IPS DF 19.7 (cell line): ENCODE results near the gene SFSWAP.
"Not testable (repeated sequence)": the region's sequence is repeated elsewhere in the genome, so short reads cannot be mapped to it uniquely, and the experiment has no call there.

ENCODE experiments used
- DNase-seq: peaks from one replicate; pipeline ENCODE4 v3.0.0-alpha.2; 2013; ENCODE audit warnings: low read depth, low spot score

Gene SFSWAP

DNA sequence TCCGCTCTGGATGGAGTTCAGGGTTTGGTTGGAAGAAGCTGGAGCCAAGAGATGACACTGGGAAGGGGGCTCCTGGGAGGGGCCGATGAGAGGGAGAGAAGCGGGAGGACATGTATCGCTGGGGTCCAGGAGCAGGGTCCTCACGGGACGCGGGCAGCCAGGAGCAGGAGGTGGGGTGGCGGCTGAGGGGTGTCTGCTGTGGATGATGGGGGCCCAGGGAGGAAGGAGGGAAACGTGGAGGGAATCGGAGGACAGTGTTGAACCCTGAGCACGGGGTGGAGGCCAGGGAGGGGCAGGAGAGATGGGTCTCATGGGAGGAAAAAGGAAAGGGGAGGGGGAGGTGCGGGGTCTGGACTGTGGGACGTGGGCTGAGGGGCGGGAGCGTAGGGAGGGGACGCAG, 31.7 kb upstream of the SFSWAP start:
- not testable (repeated sequence) for DNase-seq

DNA sequence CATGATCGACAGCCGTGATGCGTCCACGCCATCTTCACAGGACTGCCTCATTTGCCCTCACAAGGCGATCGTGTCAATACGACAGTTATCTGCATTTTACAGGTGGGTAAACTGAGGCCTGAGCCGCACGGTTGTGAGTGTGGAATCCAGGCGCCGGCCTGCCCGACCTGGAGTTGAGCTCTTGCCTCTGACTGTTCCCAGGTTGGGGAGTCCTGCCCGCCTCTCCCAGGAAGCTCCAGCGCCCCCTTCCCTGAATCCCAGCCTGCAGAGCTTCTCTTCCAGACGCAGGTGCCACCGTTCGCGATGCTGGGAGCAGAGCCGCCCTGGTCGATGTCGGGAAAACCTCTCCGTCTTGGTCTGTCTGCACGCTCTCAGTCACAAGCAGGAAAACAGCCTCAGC, 31.1 kb upstream of the SFSWAP start:
- DNase-seq = not testable (repeated sequence)

DNA sequence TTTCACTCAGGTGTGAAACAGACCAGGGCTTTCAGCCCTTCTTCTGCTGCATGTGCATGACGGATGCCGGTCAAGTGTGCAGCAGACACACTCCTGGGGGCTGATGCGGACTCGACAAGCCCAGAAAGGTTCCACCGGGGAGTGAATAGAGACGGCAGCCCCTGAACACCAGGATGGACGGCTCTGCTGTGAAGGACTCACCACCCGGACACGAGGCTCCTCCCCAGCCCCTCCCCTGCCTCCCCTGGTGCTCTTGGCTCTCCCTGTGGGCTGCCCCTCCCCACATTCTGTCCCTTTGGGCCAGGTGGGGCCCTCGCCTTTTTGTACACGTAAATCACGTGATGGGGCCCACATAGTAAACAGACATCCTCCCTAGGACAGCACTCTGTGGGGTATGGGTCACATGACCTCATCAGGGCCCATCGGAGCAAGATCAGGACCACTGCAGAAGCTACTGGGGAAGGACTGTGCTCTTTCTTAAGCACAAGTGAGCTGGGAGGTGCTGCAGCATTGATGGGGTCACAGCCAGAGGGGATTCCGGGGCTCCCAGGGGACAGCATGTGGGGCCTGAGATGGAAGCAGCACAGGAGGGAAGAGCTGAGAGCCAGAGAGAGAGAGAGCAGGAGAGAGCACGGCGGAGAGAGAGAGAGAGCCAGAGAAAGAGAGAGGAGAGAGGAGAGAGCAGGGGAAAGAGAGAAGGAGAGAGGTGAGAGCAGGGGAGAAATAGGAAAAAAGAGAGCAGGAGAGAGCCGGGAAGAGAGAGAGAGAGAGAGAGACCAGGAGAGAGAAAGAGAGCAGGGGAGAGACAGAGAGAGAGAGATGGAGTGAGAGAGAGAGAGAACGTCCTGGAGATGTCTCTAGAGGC, 30.3 kb upstream of the SFSWAP start:
- DNase-seq = not testable (repeated sequence)

DNA sequence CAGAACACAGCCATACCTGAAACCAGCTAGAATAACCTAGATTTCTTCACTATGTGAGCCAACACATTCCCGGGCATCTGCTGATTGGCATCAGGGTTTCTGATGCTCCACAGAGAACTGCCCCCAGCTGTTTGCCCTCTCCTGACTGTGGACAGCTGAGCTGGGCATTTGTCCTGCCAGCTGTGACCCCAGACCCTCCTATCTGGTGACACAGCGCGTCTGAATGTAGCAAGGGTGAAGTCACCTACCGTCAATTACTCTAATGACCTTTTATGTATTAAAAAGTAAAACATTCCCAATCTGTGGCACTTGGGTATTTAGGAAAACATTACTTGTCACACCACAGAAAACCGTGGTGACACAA, 29.7 kb upstream of the SFSWAP start:
- no peak for DNase-seq

DNA sequence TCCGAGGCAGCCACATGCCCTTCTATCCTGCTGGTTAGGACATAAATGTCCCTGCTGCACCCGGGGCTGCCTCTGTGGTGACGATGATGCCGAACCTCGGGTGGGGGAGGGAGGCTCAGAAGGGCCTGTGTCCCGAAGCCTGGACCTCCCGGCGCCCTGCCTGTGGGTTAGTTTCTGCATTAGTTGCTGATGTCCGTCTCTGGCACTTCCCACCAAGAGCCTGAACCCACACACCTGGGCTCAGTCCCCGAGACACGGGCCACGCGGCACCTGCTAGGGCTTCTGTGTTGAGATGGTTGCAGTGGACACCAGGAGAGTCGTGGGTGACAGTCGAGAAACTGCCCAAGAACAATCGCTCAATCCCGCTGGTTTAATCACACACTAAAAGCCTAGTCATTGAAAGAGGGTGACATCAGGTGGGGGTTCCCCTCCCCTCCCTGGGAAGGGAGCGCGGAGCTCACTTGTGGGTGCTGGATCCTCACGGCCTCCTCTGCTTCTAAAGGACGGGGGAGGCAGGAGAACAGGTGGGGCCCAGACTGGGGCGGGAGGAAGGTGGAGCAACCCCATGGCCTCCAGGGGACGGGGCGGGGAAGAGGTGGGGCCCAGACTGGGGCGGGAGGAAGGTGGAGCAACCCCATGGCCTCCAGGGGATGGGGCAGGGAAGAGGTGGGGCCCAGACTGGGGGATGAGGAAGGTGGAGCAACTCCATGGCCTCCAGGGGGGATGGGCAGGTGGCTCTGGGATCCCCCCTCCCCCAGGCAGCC, 29.0 kb upstream of the SFSWAP start:
- peak; percentile 77 for DNase-seq

DNA sequence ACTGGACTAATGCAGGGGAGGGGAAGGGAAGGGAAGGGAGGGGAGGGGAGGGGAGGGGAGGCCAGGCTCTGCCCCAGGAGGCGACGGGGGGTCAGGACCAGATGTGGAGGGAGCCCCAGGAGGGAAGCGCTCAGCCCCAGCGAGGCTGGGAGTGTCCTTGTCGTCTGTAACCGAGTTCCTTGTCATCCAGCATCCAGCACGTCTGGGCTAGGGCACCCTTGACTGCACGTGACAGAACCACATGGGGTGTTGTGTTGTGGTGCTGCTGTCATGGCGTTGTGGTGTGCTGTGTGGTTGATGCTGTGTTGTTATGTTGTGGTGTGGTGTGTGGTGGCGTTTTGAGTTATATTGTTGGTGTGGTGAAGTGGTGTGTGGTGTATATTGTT, 28.4 kb upstream of the SFSWAP start:
- no peak for DNase-seq

DNA sequence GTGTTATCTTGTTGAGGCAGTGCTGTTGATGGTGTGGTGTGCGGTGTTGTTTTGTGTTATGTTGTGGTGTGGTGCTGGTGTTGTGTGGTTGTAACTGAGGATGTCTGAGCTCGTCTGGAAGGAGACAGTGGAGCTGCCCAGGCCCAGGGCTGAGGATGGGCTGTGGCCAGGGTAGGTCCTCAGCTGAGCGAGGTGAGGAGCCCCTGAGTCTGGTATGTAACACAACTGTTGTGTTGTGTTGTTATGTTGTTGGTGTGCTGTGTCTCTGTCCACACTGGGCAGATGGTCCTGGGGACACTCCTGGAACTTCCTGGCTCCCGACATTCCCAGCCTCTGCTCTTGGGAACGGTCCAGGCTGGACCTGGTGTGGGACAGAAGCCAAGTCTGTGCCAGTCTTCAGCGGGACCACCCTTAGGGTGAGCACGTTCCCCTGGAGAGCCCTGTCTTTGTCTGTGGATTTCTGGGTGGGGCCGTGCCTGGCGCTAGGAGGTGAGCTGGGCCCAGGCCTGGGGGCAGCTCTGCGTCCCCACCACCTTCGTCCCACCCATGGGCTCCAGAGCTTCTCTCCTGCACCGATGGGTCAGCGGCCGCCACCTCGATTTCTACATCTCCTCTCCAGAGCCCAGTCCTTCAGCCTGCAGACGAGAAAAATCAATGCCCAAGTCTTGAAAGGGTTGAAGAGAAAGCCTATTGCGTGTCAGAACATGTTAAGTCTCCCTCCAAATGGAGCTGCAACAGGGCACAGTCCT, 27.4 kb upstream of the SFSWAP start:
- no peak for DNase-seq

DNA sequence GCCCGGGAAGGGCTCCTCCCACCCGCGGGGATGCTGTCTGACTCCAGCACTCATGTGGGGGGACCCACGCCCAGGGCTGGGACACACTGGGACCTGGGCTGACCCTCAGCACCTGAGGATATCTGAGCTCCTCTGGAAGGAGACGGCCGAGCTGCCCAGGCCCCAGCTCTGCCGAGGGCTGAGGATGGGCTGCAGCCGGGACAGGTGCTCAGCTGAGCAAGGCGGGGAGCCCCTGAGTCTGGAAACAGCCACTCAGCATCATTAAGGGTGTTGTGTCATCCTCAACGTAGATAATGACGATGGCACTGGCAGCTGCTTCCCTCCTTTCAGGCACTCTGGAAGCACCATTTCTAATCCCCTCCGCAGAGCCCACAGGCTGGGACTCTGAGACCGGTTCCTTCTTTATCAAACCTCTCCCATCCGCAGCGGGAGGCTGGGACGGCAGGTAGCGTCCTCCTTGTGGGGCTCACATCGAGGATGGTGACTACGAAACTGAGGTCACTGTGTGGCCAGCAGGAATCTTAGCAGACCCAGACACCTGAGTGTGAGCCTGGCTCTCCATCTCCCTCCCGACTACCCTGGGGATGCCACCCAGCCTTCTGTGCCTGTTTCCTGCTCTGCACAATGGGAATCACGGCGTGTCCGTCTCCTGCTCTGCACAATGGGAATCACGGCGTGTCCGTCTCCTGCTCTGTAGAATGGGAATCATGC, 26.7 kb upstream of the SFSWAP start:
- DNase-seq = no peak

DNA sequence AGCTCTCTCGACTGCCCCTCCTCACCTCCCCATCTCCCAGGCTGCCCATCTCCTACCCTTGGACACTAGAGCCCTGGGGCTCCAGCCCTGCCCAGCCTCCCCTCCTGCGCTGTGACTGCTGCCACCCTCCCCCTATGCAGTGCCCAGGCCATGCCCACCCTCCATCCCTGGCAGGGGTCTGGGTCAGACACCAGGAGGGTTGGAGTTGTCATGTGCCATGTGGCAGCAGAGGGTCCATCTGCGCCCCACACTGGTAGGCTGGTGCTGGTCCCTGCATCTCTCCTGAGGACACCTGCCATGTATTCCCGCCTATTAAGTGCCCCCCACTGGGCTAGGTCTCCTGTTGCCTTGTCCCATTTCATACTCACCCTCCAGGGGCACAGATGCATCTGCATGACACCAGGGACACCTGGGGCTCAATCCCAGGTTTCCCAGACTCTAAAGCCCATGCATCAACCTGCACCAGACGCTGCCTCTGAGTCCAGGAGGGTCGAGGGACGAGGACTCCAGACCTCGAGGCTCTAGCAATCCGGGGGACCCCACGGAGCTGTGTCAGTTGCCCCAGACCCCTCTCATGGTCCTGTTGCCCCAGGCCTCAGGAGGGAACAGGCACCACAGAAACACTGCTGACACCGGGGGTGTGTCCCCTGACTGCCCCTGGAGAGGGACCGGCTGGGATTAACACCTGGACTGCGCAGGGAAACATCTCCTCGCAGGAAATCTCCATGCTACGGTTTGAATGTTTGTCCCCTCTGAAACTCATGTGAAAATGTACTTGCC, 23.4 kb upstream of the SFSWAP start:
- DNase-seq = no peak

DNA sequence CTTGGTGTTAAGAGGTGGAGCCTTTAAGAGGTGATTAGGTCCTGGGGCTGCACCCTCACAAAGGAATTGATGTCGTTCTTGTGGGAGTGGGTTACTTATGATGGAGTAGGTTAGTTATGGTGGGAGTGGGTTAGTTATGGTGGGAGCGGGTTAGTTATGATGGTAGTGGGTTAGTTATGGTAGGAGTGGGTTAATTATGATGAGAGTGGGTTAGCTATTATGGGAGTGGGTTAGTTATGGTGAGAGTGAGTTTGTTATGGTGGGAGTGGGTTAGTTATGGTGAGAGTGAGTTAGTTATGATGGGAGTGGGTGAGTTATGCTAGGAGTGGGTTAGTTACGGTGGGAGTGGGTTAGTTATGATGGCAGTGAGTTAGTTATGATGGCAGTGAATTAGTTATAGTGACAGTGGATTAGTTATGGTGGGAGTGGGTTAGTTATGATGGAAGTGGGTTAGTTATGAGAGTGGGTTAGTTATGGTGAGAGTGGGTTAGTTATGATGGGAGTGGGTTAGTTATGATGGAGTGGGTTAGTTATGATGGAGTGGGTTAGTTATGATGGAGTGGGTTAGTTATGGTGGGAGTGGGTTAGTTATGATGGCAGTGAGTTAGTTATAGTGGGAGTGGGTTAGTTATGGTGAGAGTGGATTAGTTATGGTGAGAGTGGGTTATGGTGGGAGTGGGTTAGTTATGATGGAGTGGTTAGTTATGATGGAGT, 22.6 kb upstream of the SFSWAP start:
- no peak for DNase-seq

DNA sequence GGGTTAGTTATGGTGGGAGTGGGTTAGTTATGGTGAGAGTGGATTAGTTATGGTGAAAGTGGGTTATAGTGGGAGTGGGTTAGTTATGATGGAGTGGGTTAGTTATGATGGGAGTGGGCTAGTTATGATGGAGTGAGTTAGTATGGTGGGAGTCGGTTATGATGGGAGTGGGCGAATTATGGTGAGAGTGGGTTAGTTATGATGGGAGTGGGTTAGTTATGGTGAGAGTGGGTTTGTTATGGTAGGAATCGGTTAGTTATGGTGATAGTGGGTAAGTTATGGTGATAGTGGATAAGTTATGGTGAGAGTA, 22.1 kb upstream of the SFSWAP start:
- DNase-seq = no peak

DNA sequence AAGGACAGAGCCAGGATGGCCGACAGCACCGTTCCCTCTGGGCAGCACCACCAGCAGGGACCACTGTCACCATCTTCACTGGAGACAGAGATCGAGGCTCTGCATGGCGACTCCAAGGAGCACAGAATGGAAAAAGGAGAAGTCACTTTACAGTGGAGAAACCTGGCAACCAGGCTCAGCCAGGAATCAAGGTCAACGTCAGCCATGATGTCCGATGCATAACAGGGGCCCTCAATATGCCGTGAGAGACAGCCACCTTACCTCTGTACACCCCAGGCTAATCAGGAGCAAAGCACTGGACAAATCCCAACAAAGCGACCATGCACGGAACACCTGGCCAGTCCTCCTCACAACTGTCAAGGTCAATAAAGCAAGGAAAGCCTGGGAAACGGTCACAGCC, 20.6 kb upstream of the SFSWAP start:
- DNase-seq = no peak

DNA sequence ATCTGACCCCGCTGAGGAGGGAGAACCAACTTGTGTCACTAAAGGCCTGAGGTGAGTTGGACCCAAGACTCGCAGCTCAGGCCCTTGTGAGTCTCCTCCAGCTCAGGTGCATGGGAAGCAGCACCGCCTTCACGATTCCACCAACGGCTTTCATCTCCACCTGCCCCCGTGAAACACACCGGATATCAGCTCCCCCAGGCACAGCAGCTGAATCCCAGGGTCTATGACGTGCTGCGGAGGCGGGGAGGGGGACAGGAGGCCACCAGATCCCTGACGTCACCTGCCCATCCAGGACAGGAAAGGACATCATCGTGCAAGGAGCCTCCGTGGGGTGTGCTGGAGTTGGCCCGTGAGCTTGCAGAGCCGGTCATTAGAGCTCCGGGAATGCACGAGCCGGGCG, 18.5 kb upstream of the SFSWAP start:
- no peak for DNase-seq

DNA sequence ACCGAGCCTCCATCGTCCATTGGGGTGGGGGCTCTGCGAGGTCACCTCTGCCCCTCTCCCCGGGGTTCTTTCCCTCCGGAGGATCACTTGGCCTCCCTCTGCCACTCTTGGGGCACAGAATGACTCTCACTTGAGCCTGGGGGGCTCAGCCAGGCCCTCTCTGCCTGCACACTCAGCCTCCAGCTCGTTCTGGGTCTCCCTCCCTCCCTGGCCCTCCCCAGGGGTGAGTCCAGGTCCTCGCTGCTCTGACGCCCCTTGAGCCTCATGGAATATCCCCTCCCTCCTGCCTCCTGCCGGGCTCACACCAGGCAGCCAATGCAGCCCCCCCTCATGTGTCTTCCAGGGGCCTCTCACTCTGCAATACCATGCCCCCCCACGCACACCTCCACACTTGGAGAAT, 17.7 kb upstream of the SFSWAP start:
- DNase-seq = no peak

DNA sequence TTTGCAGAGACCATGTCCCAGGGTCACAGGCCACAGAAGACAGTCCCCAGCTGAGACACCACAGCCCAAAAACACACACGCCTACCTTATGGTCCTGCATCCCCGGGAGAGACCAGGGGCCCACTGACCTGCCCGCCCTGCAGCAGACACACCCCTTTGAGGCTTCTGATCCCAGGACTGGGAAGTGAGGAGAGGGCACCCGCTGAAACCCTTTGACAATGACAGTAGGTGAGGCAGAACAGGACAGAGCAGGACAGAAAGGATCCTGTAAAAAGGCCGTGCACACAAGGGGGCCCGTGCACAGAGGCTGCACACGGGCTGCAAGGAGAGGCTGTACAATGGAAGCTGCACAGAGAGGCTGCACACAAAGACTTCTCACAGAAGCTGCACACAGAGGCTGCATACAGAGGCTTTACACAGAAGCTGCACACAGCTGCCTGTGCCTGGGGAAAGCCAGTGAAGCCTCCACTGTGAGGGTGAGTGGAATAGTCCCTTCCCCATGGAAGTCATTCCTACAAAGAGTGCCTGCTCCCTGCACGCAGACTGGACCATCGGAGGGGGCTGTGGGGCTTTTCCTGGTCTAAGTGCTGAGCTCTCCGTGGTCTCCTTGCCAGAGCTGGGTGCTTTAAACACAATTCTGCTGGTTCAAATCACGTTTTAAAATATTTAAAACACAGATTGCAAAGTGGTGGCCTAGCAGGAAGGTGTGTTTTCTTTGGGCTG, 16.6 kb upstream of the SFSWAP start:
- DNase-seq = no peak

DNA sequence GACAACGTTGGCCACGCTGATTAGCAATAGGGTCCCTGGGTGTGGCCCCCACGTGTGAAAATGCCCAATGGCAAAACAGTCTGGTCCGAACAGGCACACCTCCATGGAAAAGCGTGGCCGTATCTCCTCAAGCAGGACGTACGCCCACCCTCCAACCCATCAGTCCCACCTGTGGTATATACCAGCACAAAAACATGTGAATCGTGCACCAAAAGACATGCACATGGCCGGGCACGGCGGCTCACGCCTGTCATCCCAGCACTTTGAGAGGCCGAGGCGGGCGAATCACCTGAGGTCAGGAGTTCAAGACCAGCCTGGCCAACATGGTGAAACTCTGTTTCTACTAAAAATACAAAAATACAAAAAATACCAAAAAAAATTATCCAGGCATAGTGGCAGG, 14.9 kb upstream of the SFSWAP start:
- DNase-seq = no peak

DNA sequence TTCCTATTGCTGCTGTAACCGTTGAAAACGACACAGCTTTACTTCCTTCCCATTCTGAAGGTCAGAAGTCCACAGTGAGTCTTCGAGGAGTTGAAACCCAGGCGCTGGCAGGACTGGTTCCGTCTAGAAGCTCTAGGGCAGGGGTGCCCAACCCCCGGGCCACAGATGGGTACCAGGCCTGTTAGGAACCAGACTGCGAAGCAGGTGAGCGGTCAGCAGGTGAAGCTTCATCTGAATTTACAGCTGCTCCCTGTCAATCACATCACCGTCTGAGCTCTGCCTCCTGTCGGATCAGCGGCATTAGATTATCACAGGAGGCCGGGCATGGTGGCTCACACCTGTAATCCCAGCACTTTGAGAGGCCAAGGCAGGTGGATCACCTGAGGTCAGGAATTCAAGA, 12.6 kb upstream of the SFSWAP start:
- DNase-seq = no peak

DNA sequence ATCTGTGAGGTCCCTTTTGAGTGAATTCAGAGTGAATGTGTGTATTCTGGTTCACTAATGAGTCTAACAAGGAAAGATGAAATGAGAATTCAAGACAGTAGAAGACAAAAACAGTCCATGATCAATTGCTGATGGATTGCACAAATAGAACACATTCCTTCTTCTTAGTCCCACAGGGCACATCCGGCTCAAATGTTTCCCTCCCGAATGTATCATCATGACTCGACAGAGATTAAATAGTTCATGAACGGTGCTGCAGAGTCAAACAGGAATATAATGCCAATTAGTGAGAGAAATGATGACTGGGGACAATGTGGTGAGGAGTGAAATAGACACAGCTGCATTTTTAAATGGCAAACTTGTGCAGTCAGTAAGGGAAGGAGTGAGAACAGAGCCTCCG, 11.5 kb upstream of the SFSWAP start:
- no peak for DNase-seq

DNA sequence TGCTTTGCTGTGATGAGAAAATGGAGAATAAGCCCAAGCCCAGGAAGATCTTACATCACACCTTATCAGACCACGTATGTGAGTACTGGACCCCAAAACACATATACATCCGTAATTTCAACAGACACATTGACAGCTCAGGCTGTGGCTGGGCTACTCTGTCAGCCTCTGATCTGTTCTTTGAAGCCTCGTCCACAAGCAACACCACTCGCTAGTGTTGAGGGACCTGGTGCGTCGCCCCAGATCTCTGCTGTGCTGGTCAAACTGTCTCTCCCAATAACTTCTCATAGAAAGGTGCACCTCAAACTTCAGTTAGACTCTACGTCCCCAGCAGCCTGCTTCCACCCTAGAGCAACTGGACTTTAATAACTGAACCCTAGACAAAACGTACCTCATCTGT, 10.6 kb upstream of the SFSWAP start:
- no peak for DNase-seq
